MCF 10A (cell line): ENCODE data around the gene SYNJ2BP. TPM values are rescaled to one million over a fixed set of nuclear protein-coding genes. Genes with fewer than 3 reads are reported as not detected.
"Not testable (repeated sequence)": the region's sequence is repeated elsewhere in the genome, so short reads cannot be mapped to it uniquely, and the experiment has no call there.

Source experiments
- BruUV-seq: library from RNA; stranded (reverse); fragments of 400-500 nt; replicated peaks from 2 replicates; lab custom pipeline; 2021; lab: Mats Ljungman, UMichigan
- CTCF ChIA-PET: fragments of 300-600 bp; sonication (Branson Sonifier 250); formaldehyde crosslinking; extraction: SDS; loops from one replicate; lab custom pipeline; 2021; ENCODE audit warnings: antibody characterized with exemption, inconsistent platforms; lab: Yijun Ruan, JAX
- POLR2A ChIA-PET: fragments of 300-600, 350-650 bp; sonication (Branson Sonifier 250); formaldehyde crosslinking; extraction: SDS; loops from one replicate; lab custom pipeline; 2020; ENCODE audit warnings: antibody characterized with exemption, inconsistent platforms; lab: Yijun Ruan, JAX
- DNase-seq: peaks from one replicate; pipeline ENCODE4 v3.0.0-alpha.2; 2018; ENCODE audit not compliant: unreplicated experiment
- H3K27ac Mint-ChIP-seq: one replicate; pipeline ENCODE4 v1.8.0; 2022; ENCODE audit warnings: mild to moderate bottlenecking, low read depth, mixed read lengths; ENCODE audit not compliant: unreplicated experiment
- H3K27me3 Mint-ChIP-seq: one replicate; pipeline ENCODE4 v1.8.0; 2022; ENCODE audit warnings: mixed read lengths; ENCODE audit not compliant: insufficient read depth, unreplicated experiment
- H3K36me3 Mint-ChIP-seq: one replicate; pipeline ENCODE4 v1.8.0; 2022; ENCODE audit warnings: mild to moderate bottlenecking, moderate library complexity, mixed read lengths; ENCODE audit not compliant: insufficient read depth, unreplicated experiment
- H3K4me1 Mint-ChIP-seq: one replicate; pipeline ENCODE4 v1.8.0; 2022; ENCODE audit warnings: mixed read lengths; ENCODE audit not compliant: insufficient read depth, unreplicated experiment
- H3K4me3 Mint-ChIP-seq: one replicate; pipeline ENCODE4 v1.8.0; 2022; ENCODE audit warnings: mild to moderate bottlenecking, moderate library complexity, mixed read lengths; ENCODE audit not compliant: unreplicated experiment
- H3K9me3 Mint-ChIP-seq: one replicate; pipeline ENCODE4 v1.8.0; 2022; ENCODE audit warnings: mixed read lengths; ENCODE audit not compliant: unreplicated experiment
- CTCF ChIP-seq: fragments of 200-600 bp; IDR thresholded peaks from one replicate; pipeline ENCODE4 v1.8.0; 2022; ENCODE audit warnings: antibody characterized with exemption, mild to moderate bottlenecking; ENCODE audit not compliant: unreplicated experiment
- intact Hi-C: fragments of 100-400 bp; cut with micrococcal nuclease; formaldehyde crosslinking; loops from 2 replicates; pipeline ENCODE4 v1.14.1; 2022
- total RNA-seq: library from RNA; stranded (reverse); gene quantifications from 2 replicates; pipeline ENCODE4 v1.2.3, GENCODE V29; 2022

The SYNJ2BP gene
- total RNA-seq, 1 experiment from 2014 or later: 12.6 TPM

- no peak for DNase-seq
- POLR2A ChIA-PET: no interaction called here
- BruUV-seq: no TSS peak
- CTCF ChIA-PET: no interaction called here
- H3K9me3 Mint-ChIP-seq: peaks cover 12% of the 10 kb centered on the region
- intact Hi-C loops: no loop called here
- no peaks in the 10 kb centered on the region for H3K4me1 Mint-ChIP-seq
- H3K36me3 Mint-ChIP-seq: no peaks in the 10 kb centered on the region
- no peak overlapping the region for H3K27ac Mint-ChIP-seq
- H3K4me3 Mint-ChIP-seq: no peak overlapping the region
- TF ChIP-seq CTCF: no peak
- no peaks in the 10 kb centered on the region for H3K27me3 Mint-ChIP-seq
These were observed 8.5 kb upstream of the SYNJ2BP start for GRCh38 chr14:70425354-70425753.

GRCh38 chr14:70422538-70422937, 5.6 kb upstream of the SYNJ2BP start:
- no peak overlapping the region for H3K27ac Mint-ChIP-seq
- no peaks in the 10 kb centered on the region for H3K36me3 Mint-ChIP-seq
- no peaks in the 10 kb centered on the region for H3K4me1 Mint-ChIP-seq
- CTCF ChIA-PET: no interaction called here
- no peak overlapping the region for H3K4me3 Mint-ChIP-seq
- H3K9me3 Mint-ChIP-seq: peaks cover 12% of the 10 kb centered on the region
- no TSS peak for BruUV-seq
- no peaks in the 10 kb centered on the region for H3K27me3 Mint-ChIP-seq
- no peak for DNase-seq
- intact Hi-C loops: no loop called here
- POLR2A ChIA-PET: no interaction called here
- TF ChIP-seq CTCF: no peak

- H3K9me3 Mint-ChIP-seq, POLR2A ChIA-PET, BruUV-seq, DNase-seq, H3K36me3 Mint-ChIP-seq, H3K27ac Mint-ChIP-seq, H3K4me3 Mint-ChIP-seq, H3K27me3 Mint-ChIP-seq: not testable (repeated sequence)
- H3K4me1 Mint-ChIP-seq: peaks cover 19% of the 10 kb centered on the region
- CTCF ChIA-PET: interaction anchor here (0.7 kb wide), 1 partner anchor 660 kb away, joined by 3 read pairs; no protein-coding TSS in a partner anchor
- intact Hi-C loops: loop anchor here (5.0 kb wide), 1 partner anchor 62 kb away; the partner anchor contains the start of gene COX16
These were observed 2.5 kb upstream of the SYNJ2BP start for GRCh38 chr14:70419270-70419931.

- intact Hi-C loops: loop anchor here (5.0 kb wide), 1 partner anchor 59 kb away; the partner anchor contains the start of gene COX16
- peak overlapping the region; percentile 96 for H3K4me3 Mint-ChIP-seq
- ChIA-PET CTCF (interaction anchor here (0.7 to 0.8 kb wide), 2 partner anchors 98 to 1523 kb away, joined by 3 to 7 read pairs; no protein-coding TSS in a partner anchor), POLR2A (interaction anchor here (0.9 to 2.2 kb wide), 3 partner anchors 9 to 57 kb away, joined by 3 to 25 read pairs (median 4); partner anchors contain the start of gene COX16)
- no peaks in the 10 kb centered on the region for H3K36me3 Mint-ChIP-seq
- H3K9me3 Mint-ChIP-seq: no peaks in the 10 kb centered on the region
- TSS peak; percentile 66 for BruUV-seq
- H3K27me3 Mint-ChIP-seq: no peaks in the 10 kb centered on the region
- H3K4me1 Mint-ChIP-seq: peaks cover 21% of the 10 kb centered on the region
- TF ChIP-seq CTCF: no peak
- peak overlapping the region; percentile 81 for H3K27ac Mint-ChIP-seq
- DNase-seq: no peak
These were observed 559 bp downstream of the SYNJ2BP start for GRCh38 chr14:70416338-70416724.
